SU-DHL-6 (cell line): ENCODE data around the gene H3-3A.

ENCODE experiments used
- H2AFZ ChIP-seq: fragments of 200-600 bp; sonication (generic); 2 replicates; pipeline ENCODE4 v1.6.1; 2014; ENCODE audit warnings: low read depth, mild to moderate bottlenecking, moderate library complexity, mixed read lengths, antibody characterized with exemption, low read length; ENCODE audit not compliant: severe bottlenecking
- H3F3A ChIP-seq: fragments of 200-600 bp; shearing (Covaris generic); 2 replicates; pipeline ENCODE4 v1.6.0; 2016; ENCODE audit warnings: antibody characterized with exemption, mild to moderate bottlenecking; ENCODE audit not compliant: insufficient read depth
- H3K27ac ChIP-seq: fragments of 200-600 bp; sonication (generic); 2 replicates; pipeline ENCODE4 v1.5.1; 2016; ENCODE audit warnings: low read depth, mild to moderate bottlenecking, low read length, moderate library complexity, mixed read lengths
- H3K27me3 ChIP-seq: fragments of 200-600 bp; sonication (generic), shearing (Covaris generic); 2 replicates; pipeline ENCODE4 v1.6.0; 2014; ENCODE audit warnings: mild to moderate bottlenecking, low read length
- H3K36me3 ChIP-seq: fragments of 200-600 bp; sonication (generic); 2 replicates; pipeline ENCODE4 v1.6.1; 2014; ENCODE audit warnings: mild to moderate bottlenecking, low read length, mixed read lengths
- H3K4me2 ChIP-seq: fragments of 300-600, 200-600 bp; shearing (Covaris generic), sonication (generic); 2 replicates; pipeline ENCODE4 v1.6.0; 2014; ENCODE audit warnings: low read length, low read depth, mild to moderate bottlenecking; ENCODE audit not compliant: poor library complexity, severe bottlenecking
- H3K4me3 ChIP-seq: fragments of 200-600 bp; sonication (generic); 2 replicates; pipeline ENCODE4 v1.5.1; 2014; ENCODE audit warnings: antibody characterized with exemption, low read length, mild to moderate bottlenecking, mixed read lengths; ENCODE audit not compliant: insufficient read depth, poor library complexity, severe bottlenecking
- H3K79me2 ChIP-seq: fragments of 200-600 bp; sonication (generic); 2 replicates; pipeline ENCODE4 v1.6.1; 2014; ENCODE audit warnings: mild to moderate bottlenecking, low read length, moderate library complexity; ENCODE audit not compliant: insufficient read depth
- H3K9ac ChIP-seq: fragments of 200-600 bp; sonication (generic); 2 replicates; pipeline ENCODE4 v1.7.0; 2014; ENCODE audit warnings: mild to moderate bottlenecking, low read length
- H3K9me2 ChIP-seq: fragments of 200-600 bp; sonication (generic); replicated peaks from 2 replicates; pipeline ENCODE4 v1.6.1; 2014; ENCODE audit warnings: low read length; ENCODE audit not compliant: insufficient read depth
- H3K9me3 ChIP-seq: fragments of 200-600 bp; sonication (generic); 2 replicates; pipeline ENCODE4 v1.6.1; 2014; ENCODE audit warnings: low read length, mixed read lengths; ENCODE audit not compliant: insufficient read depth
- H4K20me1 ChIP-seq: fragments of 200-600 bp; sonication (generic); 2 replicates; pipeline ENCODE4 v1.6.1; 2014; ENCODE audit warnings: low read depth, mild to moderate bottlenecking, antibody characterized with exemption, low read length, moderate library complexity, mixed read lengths
- CTCF ChIP-seq: fragments of 200-600 bp; sonication (generic); IDR thresholded peaks from one replicate; pipeline ENCODE4 v1.5.1; 2017; ENCODE audit warnings: antibody characterized with exemption, mild to moderate bottlenecking, low read length, moderate library complexity; ENCODE audit not compliant: insufficient read depth, poor library complexity, severe bottlenecking
- EZH2phosphoT487 ChIP-seq: fragments of 200-600 bp; sonication (generic), shearing (Covaris generic); conservative IDR thresholded peaks from 2 replicates; pipeline ENCODE4 v1.6.1; 2018; ENCODE audit warnings: mild to moderate bottlenecking, antibody characterized with exemption, low read length, moderate library complexity, mixed read lengths

Gene H3-3A

GRCh38 chr1:226050133-226050532, 12.4 kb upstream of the H3-3A start:
- Histone ChIP-seq H3K9me2 (no peaks in the 10 kb centered on the region), H3K36me3 (no peaks in the 10 kb centered on the region), H4K20me1 (no peaks in the 10 kb centered on the region), H3K27me3 (no peaks in the 10 kb centered on the region), H3K9me3 (no peaks in the 10 kb centered on the region), H3K9ac (no peak overlapping the region), H3K4me2 (no peak overlapping the region), H2AFZ (no peak overlapping the region), H3K27ac (no peak overlapping the region), H3K79me2 (no peaks in the 10 kb centered on the region), H3K4me3 (no peak overlapping the region), H3F3A (no peaks in the 10 kb centered on the region)
- TF ChIP-seq CTCF (no peak), EZH2phosphoT487 (no peak)

GRCh38 chr1:226051365-226051764, 11.2 kb upstream of the H3-3A start:
- H3K4me2 ChIP-seq = no peak overlapping the region
- no peaks in the 10 kb centered on the region for H3K27me3 ChIP-seq
- no peaks in the 10 kb centered on the region for H3K79me2 ChIP-seq
- no peaks in the 10 kb centered on the region for H3K9me2 ChIP-seq
- H3K27ac ChIP-seq = no peak overlapping the region
- H2AFZ ChIP-seq = no peak overlapping the region
- TF ChIP-seq EZH2phosphoT487 (no peak), CTCF (no peak)
- H3K36me3 ChIP-seq = no peaks in the 10 kb centered on the region
- no peaks in the 10 kb centered on the region for H4K20me1 ChIP-seq
- H3K9me3 ChIP-seq = no peaks in the 10 kb centered on the region
- no peak overlapping the region for H3K4me3 ChIP-seq
- no peaks in the 10 kb centered on the region for H3F3A ChIP-seq
- no peak overlapping the region for H3K9ac ChIP-seq

GRCh38 chr1:226052061-226052460, 10.5 kb upstream of the H3-3A start:
- H3K27ac ChIP-seq = no peak overlapping the region
- TF ChIP-seq CTCF (no peak), EZH2phosphoT487 (no peak)
- no peaks in the 10 kb centered on the region for H3K36me3 ChIP-seq
- no peaks in the 10 kb centered on the region for H3K9me3 ChIP-seq
- H2AFZ ChIP-seq = no peak overlapping the region
- H3K4me3 ChIP-seq = no peak overlapping the region
- H3K4me2 ChIP-seq = no peak overlapping the region
- no peaks in the 10 kb centered on the region for H3K79me2 ChIP-seq
- no peaks in the 10 kb centered on the region for H4K20me1 ChIP-seq
- no peaks in the 10 kb centered on the region for H3K27me3 ChIP-seq
- H3K9ac ChIP-seq = no peak overlapping the region
- H3K9me2 ChIP-seq = no peaks in the 10 kb centered on the region
- H3F3A ChIP-seq = no peaks in the 10 kb centered on the region
